GM23338 (cell line): ENCODE measurements around the gene SUN5. TPM values are rescaled to one million over a fixed set of nuclear protein-coding genes. Genes with fewer than 3 reads are reported as not detected.

Experiments
- ATAC-seq: fragments of 200-7000 bp; cut with Tn5 transposase; 3 replicates; pipeline ENCODE4 v1.9.1; 2020
- DNase-seq: peaks from one replicate; pipeline ENCODE4 v3.0.0-alpha.2; 2015; ENCODE audit warnings: low spot score
- H2AFZ ChIP-seq: fragments of 200-600 bp; sonication (generic); 2 replicates; pipeline ENCODE4 v1.8.0; 2016; ENCODE audit warnings: antibody characterized with exemption, mild to moderate bottlenecking, moderate library complexity
- H3F3A ChIP-seq: fragments of 200-600 bp; sonication (generic); replicated peaks from 2 replicates; pipeline ENCODE4 v1.8.0; 2017; ENCODE audit warnings: antibody characterized with exemption, mixed run types, low read depth
- H3K27ac ChIP-seq: fragments of 200-600 bp; sonication (generic); 2 replicates; pipeline ENCODE4 v1.6.1; 2016; ENCODE audit warnings: low read depth
- H3K27me3 ChIP-seq: fragments of 200-600 bp; sonication (generic); 2 replicates; pipeline ENCODE4 v1.8.0; 2016; ENCODE audit warnings: mild to moderate bottlenecking, mixed run types, moderate library complexity; ENCODE audit not compliant: insufficient read depth
- H3K36me3 ChIP-seq: fragments of 200-600 bp; sonication (generic); 2 replicates; pipeline ENCODE4 v1.8.0; 2016; ENCODE audit warnings: mild to moderate bottlenecking; ENCODE audit not compliant: insufficient read depth
- H3K4me1 ChIP-seq: fragments of 200-600 bp; sonication (generic); 2 replicates; pipeline ENCODE4 v1.8.0; 2016; ENCODE audit warnings: mild to moderate bottlenecking, moderate library complexity; ENCODE audit not compliant: insufficient read depth
- H3K4me2 ChIP-seq: fragments of 200-600 bp; sonication (generic); 2 replicates; pipeline ENCODE4 v1.7.1; 2017; ENCODE audit warnings: mixed run types
- H3K4me3 ChIP-seq: fragments of 200-600 bp; sonication (generic); 2 replicates; pipeline ENCODE4 v1.6.1; 2016; ENCODE audit warnings: mixed run types
- H3K79me2 ChIP-seq: fragments of 200-600 bp; sonication (generic); replicated peaks from 2 replicates; pipeline ENCODE4 v1.8.0; 2017; ENCODE audit warnings: mild to moderate bottlenecking; ENCODE audit not compliant: insufficient read depth
- H3K9me2 ChIP-seq: fragments of 200-600 bp; sonication (generic); 2 replicates; pipeline ENCODE4 v1.8.0; 2017; ENCODE audit not compliant: insufficient read depth
- H4K20me1 ChIP-seq: fragments of 200-600 bp; sonication (generic); replicated peaks from 2 replicates; pipeline ENCODE4 v1.8.0; 2017; ENCODE audit warnings: mild to moderate bottlenecking; ENCODE audit not compliant: insufficient read depth
- H3K27ac Mint-ChIP-seq: 2 replicates; pipeline ENCODE4 v1.8.0; 2020; ENCODE audit warnings: inconsistent platforms, mild to moderate bottlenecking, moderate library complexity, mixed read lengths
- H3K27me3 Mint-ChIP-seq: 3 replicates; pipeline ENCODE4 v1.8.0; 2022; ENCODE audit warnings: low read depth, mild to moderate bottlenecking, moderate library complexity, mixed read lengths, inconsistent platforms; ENCODE audit not compliant: insufficient read depth, poor library complexity
- H3K36me3 Mint-ChIP-seq: 3 replicates; pipeline ENCODE4 v1.8.0; 2021; ENCODE audit warnings: low read depth, mild to moderate bottlenecking, inconsistent platforms, moderate library complexity, mixed read lengths
- H3K4me1 Mint-ChIP-seq: 3 replicates; pipeline ENCODE4 v1.8.0; 2020; ENCODE audit warnings: mild to moderate bottlenecking, inconsistent platforms, mixed read lengths
- H3K4me3 Mint-ChIP-seq: 3 replicates; pipeline ENCODE4 v1.8.0; 2021; ENCODE audit warnings: moderate library complexity, mild to moderate bottlenecking, inconsistent platforms, mixed read lengths
- H3K9me3 Mint-ChIP-seq: 3 replicates; pipeline ENCODE4 v1.8.0; 2020; ENCODE audit warnings: moderate library complexity, mild to moderate bottlenecking, inconsistent platforms, mixed read lengths
- CREB1 ChIP-seq: fragments of 250-450 bp; sonication (Bioruptor Pico); IDR thresholded peaks from 2 replicates; pipeline ENCODE4 v1.5.0; 2020; ENCODE audit warnings: low read depth, mild to moderate bottlenecking, moderate library complexity
- POLR2AphosphoS5 ChIP-seq: IDR thresholded peaks from 2 replicates; pipeline ENCODE4 v1.6.1; 2016; ENCODE audit warnings: antibody characterized with exemption, low read depth
- polyA plus RNA-seq: library from polyadenylated mRNA; unstranded; fragments of >200 nt; fragmentation: Nextera tagmentation; extraction: Ambion mirVana; gene quantifications from 2 replicates; pipeline ENCODE4 v1.2.1, GENCODE V29; 2016
- total RNA-seq: library from RNA; depleted of rRNA; stranded (reverse); fragments of >200 nt; shearing (Covaris generic); gene quantifications from 2 replicates; pipeline ENCODE4 v1.2.3, GENCODE V29; 2014
- TF ChIP-seq, protein P1 (sequence below): fragments of 250-450 bp; sonication (Bioruptor Pico); IDR thresholded peaks from 2 replicates; pipeline ENCODE4 v1.5.0; 2020; ENCODE audit warnings: mild to moderate bottlenecking, moderate library complexity

The SUN5 gene
- total and polyA plus RNA-seq, 2 experiments from 2014 or later, result not detected

DNA sequence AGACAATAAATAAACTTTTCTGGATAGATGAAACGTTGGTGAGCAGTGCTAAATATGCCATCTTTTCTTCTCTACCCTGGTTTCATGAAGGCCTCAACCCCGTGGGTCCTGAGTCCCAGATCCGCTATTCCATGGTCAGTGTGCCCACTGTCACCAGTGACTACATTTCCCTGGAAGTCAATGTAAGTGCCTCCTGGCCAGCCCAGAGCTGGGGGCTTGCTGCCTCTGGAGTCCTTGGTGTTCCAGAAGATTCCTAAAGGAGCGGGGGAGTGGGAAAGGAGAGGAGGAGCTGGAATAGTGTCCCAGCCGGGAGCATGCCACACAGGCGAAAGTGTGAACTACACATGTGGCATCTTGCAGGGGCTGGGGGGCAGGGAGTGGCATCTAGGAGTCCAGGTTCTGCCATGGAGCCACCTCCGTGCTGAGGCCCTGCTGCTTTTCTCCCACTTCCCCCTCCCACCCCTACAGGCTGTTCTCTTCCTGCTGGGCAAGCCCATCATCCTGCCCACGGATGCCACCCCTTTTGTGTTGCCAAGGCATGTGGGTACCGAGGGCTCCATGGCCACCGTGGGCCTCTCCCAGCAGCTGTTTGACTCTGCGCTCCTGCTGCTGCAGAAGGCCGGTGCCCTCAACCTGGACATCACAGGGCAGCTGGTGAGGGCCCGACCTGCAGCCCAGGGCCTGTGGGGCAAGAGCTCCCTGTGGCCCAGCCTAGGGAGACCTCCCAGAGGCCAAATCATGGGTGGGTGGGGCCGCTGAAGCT is 14.1 kb upstream of the SUN5 start (continued):
- TF ChIP-seq, protein P1, sequence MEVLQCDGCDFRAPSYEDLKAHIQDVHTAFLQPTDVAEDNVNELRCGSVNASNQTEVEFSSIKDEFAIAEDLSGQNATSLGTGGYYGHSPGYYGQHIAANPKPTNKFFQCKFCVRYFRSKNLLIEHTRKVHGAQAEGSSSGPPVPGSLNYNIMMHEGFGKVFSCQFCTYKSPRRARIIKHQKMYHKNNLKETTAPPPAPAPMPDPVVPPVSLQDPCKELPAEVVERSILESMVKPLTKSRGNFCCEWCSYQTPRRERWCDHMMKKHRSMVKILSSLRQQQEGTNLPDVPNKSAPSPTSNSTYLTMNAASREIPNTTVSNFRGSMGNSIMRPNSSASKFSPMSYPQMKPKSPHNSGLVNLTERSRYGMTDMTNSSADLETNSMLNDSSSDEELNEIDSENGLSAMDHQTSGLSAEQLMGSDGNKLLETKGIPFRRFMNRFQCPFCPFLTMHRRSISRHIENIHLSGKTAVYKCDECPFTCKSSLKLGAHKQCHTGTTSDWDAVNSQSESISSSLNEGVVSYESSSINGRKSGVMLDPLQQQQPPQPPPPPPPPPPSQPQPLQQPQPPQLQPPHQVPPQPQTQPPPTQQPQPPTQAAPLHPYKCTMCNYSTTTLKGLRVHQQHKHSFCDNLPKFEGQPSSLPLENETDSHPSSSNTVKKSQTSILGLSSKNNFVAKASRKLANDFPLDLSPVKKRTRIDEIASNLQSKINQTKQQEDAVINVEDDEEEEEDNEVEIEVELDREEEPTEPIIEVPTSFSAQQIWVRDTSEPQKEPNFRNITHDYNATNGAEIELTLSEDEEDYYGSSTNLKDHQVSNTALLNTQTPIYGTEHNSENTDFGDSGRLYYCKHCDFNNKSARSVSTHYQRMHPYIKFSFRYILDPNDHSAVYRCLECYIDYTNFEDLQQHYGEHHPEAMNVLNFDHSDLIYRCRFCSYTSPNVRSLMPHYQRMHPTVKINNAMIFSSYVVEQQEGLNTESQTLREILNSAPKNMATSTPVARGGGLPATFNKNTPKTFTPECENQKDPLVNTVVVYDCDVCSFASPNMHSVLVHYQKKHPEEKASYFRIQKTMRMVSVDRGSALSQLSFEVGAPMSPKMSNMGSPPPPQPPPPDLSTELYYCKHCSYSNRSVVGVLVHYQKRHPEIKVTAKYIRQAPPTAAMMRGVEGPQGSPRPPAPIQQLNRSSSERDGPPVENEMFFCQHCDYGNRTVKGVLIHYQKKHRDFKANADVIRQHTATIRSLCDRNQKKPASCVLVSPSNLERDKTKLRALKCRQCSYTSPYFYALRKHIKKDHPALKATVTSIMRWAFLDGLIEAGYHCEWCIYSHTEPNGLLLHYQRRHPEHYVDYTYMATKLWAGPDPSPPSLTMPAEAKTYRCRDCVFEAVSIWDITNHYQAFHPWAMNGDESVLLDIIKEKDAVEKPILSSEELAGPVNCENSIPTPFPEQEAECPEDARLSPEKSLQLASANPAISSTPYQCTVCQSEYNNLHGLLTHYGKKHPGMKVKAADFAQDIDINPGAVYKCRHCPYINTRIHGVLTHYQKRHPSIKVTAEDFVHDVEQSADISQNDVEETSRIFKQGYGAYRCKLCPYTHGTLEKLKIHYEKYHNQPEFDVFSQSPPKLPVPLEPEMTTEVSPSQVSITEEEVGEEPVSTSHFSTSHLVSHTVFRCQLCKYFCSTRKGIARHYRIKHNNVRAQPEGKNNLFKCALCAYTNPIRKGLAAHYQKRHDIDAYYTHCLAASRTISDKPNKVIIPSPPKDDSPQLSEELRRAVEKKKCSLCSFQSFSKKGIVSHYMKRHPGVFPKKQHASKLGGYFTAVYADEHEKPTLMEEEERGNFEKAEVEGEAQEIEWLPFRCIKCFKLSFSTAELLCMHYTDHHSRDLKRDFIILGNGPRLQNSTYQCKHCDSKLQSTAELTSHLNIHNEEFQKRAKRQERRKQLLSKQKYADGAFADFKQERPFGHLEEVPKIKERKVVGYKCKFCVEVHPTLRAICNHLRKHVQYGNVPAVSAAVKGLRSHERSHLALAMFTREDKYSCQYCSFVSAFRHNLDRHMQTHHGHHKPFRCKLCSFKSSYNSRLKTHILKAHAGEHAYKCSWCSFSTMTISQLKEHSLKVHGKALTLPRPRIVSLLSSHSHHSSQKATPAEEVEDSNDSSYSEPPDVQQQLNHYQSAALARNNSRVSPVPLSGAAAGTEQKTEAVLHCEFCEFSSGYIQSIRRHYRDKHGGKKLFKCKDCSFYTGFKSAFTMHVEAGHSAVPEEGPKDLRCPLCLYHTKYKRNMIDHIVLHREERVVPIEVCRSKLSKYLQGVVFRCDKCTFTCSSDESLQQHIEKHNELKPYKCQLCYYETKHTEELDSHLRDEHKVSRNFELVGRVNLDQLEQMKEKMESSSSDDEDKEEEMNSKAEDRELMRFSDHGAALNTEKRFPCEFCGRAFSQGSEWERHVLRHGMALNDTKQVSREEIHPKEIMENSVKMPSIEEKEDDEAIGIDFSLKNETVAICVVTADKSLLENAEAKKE (CRISPR knock-in tag), result no peak
- no peak for TF ChIP-seq CREB1 (CRISPR knock-in tag)

GRCh38 chr20:33017542-33017941 is 13.3 kb upstream of the SUN5 start:
- H3K9me2 ChIP-seq, result no peaks in the 10 kb centered on the region
- Mint-ChIP-seq H3K27me3 (peaks cover 17% of the 10 kb centered on the region), H3K4me1 (peaks cover 12% of the 10 kb centered on the region), H3K36me3 (no peaks in the 10 kb centered on the region), H3K4me3 (no peak overlapping the region), H3K27ac (no peak overlapping the region), H3K9me3 (no peaks in the 10 kb centered on the region)
- H3K4me1 ChIP-seq, result no peaks in the 10 kb centered on the region
- H3K4me3 ChIP-seq, result no peak overlapping the region
- TF ChIP-seq CREB1 (CRISPR knock-in tag), result no peak
- TF ChIP-seq POLR2AphosphoS5, result no peak
- ATAC-seq (no peak), DNase-seq (no peak)
- no peaks in the 10 kb centered on the region for H3K36me3 ChIP-seq
- H4K20me1 ChIP-seq, result no peaks in the 10 kb centered on the region
- H2AFZ ChIP-seq, result no peak overlapping the region
- H3F3A ChIP-seq, result no peaks in the 10 kb centered on the region
- H3K27ac ChIP-seq, result no peak overlapping the region
- no peak overlapping the region for H3K4me2 ChIP-seq
- no peaks in the 10 kb centered on the region for H3K27me3 ChIP-seq
- H3K79me2 ChIP-seq, result no peaks in the 10 kb centered on the region
